ENCODE results near the gene SLC5A11.

SLC5A11 gene

DNA sequence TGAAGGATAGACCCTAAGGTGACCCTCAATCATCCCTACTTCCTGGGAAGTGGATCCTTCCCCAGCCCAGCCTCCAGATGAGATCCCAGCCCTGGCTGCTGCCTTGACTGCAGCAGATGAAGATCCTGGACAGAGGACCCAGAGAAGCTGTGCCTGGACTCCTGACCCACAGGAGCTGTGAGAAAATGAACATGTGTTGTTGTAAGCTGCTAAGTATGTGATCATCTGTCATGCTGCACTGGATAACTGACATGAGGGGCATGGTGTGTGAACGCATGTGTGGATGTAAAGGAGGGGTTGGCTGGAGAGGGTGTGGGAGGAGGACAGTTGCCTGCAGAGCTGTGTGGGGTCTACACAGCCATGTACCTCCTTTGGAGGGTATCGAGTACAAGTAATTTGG is 69.3 kb downstream of the SLC5A11 start:
- DNase-seq (ENCODE audit: low read depth): no peak
- TF ChIP-seq, protein P1, sequence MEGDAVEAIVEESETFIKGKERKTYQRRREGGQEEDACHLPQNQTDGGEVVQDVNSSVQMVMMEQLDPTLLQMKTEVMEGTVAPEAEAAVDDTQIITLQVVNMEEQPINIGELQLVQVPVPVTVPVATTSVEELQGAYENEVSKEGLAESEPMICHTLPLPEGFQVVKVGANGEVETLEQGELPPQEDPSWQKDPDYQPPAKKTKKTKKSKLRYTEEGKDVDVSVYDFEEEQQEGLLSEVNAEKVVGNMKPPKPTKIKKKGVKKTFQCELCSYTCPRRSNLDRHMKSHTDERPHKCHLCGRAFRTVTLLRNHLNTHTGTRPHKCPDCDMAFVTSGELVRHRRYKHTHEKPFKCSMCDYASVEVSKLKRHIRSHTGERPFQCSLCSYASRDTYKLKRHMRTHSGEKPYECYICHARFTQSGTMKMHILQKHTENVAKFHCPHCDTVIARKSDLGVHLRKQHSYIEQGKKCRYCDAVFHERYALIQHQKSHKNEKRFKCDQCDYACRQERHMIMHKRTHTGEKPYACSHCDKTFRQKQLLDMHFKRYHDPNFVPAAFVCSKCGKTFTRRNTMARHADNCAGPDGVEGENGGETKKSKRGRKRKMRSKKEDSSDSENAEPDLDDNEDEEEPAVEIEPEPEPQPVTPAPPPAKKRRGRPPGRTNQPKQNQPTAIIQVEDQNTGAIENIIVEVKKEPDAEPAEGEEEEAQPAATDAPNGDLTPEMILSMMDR (conservative IDR thresholded peaks at IDR 0.05; ENCODE audit: control insufficient read depth, insufficient read depth, low read depth, low read length): no peak
- H3K4me3 ChIP-seq (ENCODE audit: control insufficient read depth, low read depth, low read length): no peak overlapping the region

GRCh38 chr16:24915576-24915975 is 69.8 kb downstream of the SLC5A11 start:
- DNase-seq (ENCODE audit: low read depth): no peak
- H3K4me3 ChIP-seq (ENCODE audit: control insufficient read depth, low read depth, low read length): no peak overlapping the region
- TF ChIP-seq, protein P1 (conservative IDR thresholded peaks at IDR 0.05; ENCODE audit: control insufficient read depth, insufficient read depth, low read depth, low read length): no peak

GRCh38 chr16:24917236-24917635 is 71.5 kb downstream of the SLC5A11 start:
- no peak overlapping the region for H3K4me3 ChIP-seq (ENCODE audit: control insufficient read depth, low read depth, low read length)
- DNase-seq (ENCODE audit: low read depth): no peak
- TF ChIP-seq, protein P1 (conservative IDR thresholded peaks at IDR 0.05; ENCODE audit: control insufficient read depth, insufficient read depth, low read depth, low read length): no peak

DNA sequence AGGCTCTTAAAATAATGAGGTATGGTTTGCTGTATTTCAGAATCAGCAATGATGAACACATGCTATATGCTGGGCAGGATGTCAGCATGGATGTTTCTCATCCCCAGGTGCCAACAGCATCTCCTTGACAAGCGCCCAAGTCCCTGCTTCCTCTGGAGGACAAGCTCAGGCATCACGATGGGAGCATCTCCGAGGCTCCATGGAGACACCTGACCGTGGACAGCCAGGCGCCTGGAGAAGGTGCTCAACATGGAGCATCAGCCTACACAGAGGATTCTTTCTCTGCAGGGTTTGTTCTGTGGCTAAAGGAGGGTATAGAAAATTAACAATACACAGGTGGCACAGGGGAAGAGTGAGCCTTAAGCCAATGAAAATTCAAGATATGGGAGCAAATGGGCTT is 72.1 kb downstream of the SLC5A11 start:
- DNase-seq (ENCODE audit: low read depth): no peak
- H3K4me3 ChIP-seq (ENCODE audit: control insufficient read depth, low read depth, low read length): no peak overlapping the region

GRCh38 chr16:24918641-24919040 is 72.9 kb downstream of the SLC5A11 start:
- no peak for DNase-seq (ENCODE audit: low read depth)
- TF ChIP-seq, protein P1 (conservative IDR thresholded peaks at IDR 0.05; ENCODE audit: control insufficient read depth, insufficient read depth, low read depth, low read length): no peak
- H3K4me3 ChIP-seq (ENCODE audit: control insufficient read depth, low read depth, low read length): no peak overlapping the region

More for the DNA sequence above, 72.1 kb downstream of the SLC5A11 start:
- TF ChIP-seq, protein P1 (conservative IDR thresholded peaks at IDR 0.05; ENCODE audit: control insufficient read depth, insufficient read depth, low read depth, low read length): no peak

- TF ChIP-seq, protein P1 (conservative IDR thresholded peaks at IDR 0.05; ENCODE audit: control insufficient read depth, insufficient read depth, low read depth, low read length): no peak
- DNase-seq (ENCODE audit: low read depth): no peak
Observed at GRCh38 chr16:24919536-24919935, 73.8 kb downstream of the SLC5A11 start.

DNA sequence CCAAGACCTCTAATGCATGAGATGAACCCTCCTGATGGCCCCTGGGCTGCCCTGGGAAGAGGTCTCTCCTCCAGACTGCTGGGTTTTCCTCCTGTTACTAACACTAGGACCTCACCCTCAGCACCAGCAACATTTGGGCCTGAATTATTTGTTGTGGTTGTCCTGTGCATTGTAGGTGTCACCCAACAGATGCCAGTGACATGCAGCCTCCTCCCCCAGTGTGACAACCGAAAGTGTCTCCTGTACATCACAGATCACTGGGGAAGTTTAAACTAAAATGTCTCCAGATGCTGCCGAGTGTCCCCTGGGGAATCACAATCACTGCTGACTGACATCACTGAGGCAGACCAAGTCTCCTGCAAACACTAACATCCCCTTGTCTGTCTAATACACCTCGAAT is 74.8 kb downstream of the SLC5A11 start:
- DNase-seq (ENCODE audit: low read depth): no peak
- TF ChIP-seq, protein P1 (conservative IDR thresholded peaks at IDR 0.05; ENCODE audit: control insufficient read depth, insufficient read depth, low read depth, low read length): no peak
- no peak overlapping the region for H3K4me3 ChIP-seq (ENCODE audit: control insufficient read depth, low read depth, low read length)

More at GRCh38 chr16:24919536-24919935, 73.8 kb downstream of the SLC5A11 start:
- no peak overlapping the region for H3K4me3 ChIP-seq (ENCODE audit: control insufficient read depth, low read depth, low read length)
